Subcutaneous abdominal adipose tissue (tissue), 5 donors: Measurements from ENCODE around the gene AFAP1.

ENCODE experiments used
- H3K27ac ChIP-seq: one replicate; pipeline ENCODE4 v1.7.0; 2013; ENCODE audit warnings: low read depth, mild to moderate bottlenecking, inconsistent platforms, low read length, moderate library complexity
- H3K27me3 ChIP-seq, 5 donors: one replicate each; pipeline ENCODE4 v1.7.0; 2013; ENCODE audit warnings: low read length in 5 of 5, inconsistent platforms in 1 of 5; ENCODE audit not compliant: control insufficient read depth in 5 of 5, insufficient read depth in 4 of 5
- H3K36me3 ChIP-seq, 5 donors: one replicate each; pipeline ENCODE4 v1.7.0; 2013; ENCODE audit warnings: low read length in 5 of 5; ENCODE audit not compliant: control insufficient read depth in 5 of 5, insufficient read depth in 5 of 5
- H3K4me1 ChIP-seq, 5 donors: one replicate each; pipeline ENCODE4 v1.7.0; 2013; ENCODE audit warnings: low read length in 5 of 5, mild to moderate bottlenecking in 3 of 5, moderate library complexity in 1 of 5; ENCODE audit not compliant: control insufficient read depth in 5 of 5, insufficient read depth in 5 of 5
- H3K4me3 ChIP-seq, 5 donors: one replicate each; pipeline ENCODE4 v1.7.0; 2013; ENCODE audit warnings: low read length in 5 of 5, low read depth in 1 of 5
- H3K9ac ChIP-seq, 5 donors: one replicate each; pipeline ENCODE4 v1.7.0; 2013; ENCODE audit warnings: low read length in 5 of 5, mild to moderate bottlenecking in 4 of 5, moderate library complexity in 3 of 5
- H3K9me3 ChIP-seq, 5 donors: one replicate each; pipeline ENCODE4 v1.7.0; 2013; ENCODE audit warnings: low read length in 5 of 5; ENCODE audit not compliant: control insufficient read depth in 5 of 5
- donor health status: healthy.
- donor health status: healthy.
- donor health status: healthy.
- donor health status: healthy.
- donor health status: healthy.

AFAP1 gene

DNA sequence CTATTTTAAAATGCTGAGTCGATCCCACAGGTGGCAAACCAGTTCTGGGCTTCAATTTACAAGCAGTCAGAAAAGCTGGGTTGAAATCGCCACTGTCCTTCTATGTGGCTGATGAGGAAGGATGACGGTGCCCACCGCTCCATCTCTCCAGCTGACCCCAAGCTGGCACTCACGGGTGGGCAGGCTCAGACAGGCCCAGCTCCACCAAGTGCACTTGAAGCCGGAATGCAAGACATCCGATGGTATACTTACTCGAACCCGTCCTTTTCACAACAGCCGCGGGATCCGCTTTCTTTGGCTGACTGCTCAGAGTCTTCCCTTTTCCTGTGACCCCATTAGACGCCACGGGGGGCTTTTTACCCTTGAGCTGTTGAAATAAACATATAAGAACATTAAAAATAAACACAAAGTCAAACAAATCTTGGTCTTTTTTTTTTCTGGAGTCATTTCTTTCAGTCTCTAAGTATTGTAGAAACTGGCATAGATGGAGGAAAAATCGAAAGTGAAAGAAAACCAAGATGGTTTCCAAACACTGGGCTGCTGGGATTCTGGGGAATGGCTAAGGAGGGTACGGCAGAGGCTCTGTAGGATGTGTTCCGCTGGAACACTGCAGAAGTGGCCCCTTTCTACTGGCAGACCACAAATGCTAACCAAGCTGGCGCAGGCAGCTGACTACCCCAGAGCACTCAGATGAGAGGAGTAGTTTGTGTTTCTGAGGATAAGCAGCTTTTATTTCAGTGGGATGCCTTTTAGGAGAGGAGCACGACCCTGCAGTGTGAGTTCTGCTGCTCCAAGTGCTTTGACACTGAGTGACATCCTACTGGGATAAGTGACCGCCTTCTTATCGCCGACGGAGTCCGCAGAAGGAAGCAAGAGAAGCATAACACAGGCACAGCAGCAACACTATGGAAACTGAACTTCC lies 160.9 kb downstream of the AFAP1 start:
- Histone ChIP-seq H3K27me3 (no peaks in the 10 kb centered on the region), H3K9ac (no peak overlapping the region), H3K36me3 (peaks cover 0 to 39% (median 37%) of the 10 kb centered on the region in 5 donors), H3K9me3 (no peaks in the 10 kb centered on the region), H3K27ac (no peak overlapping the region), H3K4me1 (peaks cover 15 to 43% (median 40%) of the 10 kb centered on the region in 5 donors), H3K4me3 (peak overlapping the region in 1 of 5 donors; percentile 9)

DNA sequence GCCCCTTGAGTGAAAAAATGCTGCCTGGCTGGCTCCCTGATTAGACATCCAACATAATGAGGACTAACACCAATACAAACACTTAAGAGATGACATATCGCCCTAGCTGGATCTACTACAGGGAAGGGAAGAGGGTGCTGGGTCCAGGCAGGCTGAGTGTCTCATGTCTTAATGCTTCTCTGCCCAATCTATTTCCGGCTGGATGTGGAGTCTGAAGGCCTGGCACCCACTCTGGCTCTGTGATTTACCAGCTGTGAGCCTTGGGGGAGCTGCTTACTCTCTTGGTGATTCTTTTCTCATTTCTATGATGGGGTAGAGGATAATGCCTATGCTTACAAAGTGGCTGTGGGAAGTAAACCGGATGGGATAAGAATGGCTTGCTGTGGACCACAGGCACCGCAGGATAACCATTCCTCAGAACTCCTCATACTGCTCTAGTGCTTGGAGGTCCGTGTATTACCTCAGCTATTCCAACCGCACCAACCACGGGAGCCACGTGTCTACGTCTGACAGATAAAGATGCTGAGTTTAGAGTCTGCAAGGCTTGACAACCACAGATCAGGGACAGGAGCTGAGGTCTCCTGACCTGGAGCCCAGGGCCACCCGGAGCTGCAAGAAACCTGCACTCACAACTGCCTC lies 161.7 kb downstream of the AFAP1 start:
- no peaks in the 10 kb centered on the region for H3K9me3 ChIP-seq
- no peak overlapping the region for H3K9ac ChIP-seq
- peaks cover 0 to 43% (median 42%) of the 10 kb centered on the region in 5 donors for H3K36me3 ChIP-seq
- no peak overlapping the region for H3K4me3 ChIP-seq
- peaks cover 15 to 43% (median 40%) of the 10 kb centered on the region in 5 donors for H3K4me1 ChIP-seq
- no peak overlapping the region for H3K27ac ChIP-seq
- H3K27me3 ChIP-seq = no peaks in the 10 kb centered on the region

DNA sequence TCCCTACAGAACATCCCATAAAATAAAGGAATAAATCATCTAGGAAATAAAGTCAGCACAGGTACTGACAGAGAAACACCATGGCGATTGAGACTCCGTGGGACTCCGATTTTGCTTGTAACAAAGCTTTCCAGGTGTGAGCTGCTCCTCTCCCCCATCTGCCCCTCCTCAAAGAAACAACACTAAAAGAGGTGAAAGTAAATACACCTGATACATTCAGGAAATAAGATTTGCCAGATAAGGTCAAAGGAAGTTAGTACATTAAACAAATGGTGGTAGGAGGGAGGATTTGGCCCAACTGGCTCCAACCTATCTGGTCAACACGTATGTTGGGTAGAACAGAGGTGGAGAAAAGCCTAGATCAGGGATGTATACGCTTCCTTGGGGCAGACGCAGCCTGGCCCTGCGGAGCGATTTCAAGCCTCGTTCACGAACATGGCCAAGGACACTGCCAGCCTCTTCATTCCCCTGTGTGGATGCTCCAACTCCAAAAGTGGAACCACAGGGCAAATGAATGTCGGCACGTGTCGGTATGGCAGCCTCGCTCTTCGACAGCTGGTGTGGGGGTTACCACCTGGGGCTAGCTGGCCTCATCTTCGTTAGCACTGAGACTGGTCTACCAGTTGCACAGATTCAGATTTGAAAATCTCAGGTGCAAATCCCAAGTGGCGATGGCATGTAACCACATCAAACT lies 162.5 kb downstream of the AFAP1 start:
- Histone ChIP-seq H3K4me1 (peaks cover 15 to 38% (median 34%) of the 10 kb centered on the region in 5 donors), H3K4me3 (no peak overlapping the region), H3K27me3 (no peaks in the 10 kb centered on the region), H3K27ac (no peak overlapping the region), H3K9ac (no peak overlapping the region), H3K36me3 (peaks cover 2 to 51% (median 50%) of the 10 kb centered on the region in 5 donors), H3K9me3 (no peaks in the 10 kb centered on the region)

DNA sequence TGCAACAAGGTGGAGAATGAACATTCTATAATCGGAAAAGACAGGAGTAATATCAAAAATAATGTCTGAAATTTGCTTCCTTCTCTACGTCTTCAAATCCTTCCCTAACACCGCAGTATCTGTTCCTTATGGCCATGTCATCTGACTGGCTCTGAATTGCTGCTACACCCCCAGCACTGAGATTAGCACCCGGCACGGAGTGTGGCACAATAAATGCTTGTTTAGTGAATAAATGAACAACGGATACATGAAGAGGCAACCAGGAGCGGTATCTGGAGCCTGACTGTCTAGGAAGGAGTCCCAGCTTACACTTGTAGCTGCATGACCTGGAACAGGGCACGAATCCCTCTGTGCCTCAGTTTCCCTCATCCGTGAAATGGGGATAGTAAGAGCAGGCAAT lies 164.3 kb downstream of the AFAP1 start:
- Histone ChIP-seq H3K4me1 (peaks cover 5 to 21% (median 17%) of the 10 kb centered on the region in 5 donors), H3K9ac (no peak overlapping the region), H3K27ac (no peak overlapping the region), H3K4me3 (no peak overlapping the region), H3K36me3 (peaks cover 3 to 64% (median 62%) of the 10 kb centered on the region in 5 donors), H3K27me3 (no peaks in the 10 kb centered on the region), H3K9me3 (no peaks in the 10 kb centered on the region)

DNA sequence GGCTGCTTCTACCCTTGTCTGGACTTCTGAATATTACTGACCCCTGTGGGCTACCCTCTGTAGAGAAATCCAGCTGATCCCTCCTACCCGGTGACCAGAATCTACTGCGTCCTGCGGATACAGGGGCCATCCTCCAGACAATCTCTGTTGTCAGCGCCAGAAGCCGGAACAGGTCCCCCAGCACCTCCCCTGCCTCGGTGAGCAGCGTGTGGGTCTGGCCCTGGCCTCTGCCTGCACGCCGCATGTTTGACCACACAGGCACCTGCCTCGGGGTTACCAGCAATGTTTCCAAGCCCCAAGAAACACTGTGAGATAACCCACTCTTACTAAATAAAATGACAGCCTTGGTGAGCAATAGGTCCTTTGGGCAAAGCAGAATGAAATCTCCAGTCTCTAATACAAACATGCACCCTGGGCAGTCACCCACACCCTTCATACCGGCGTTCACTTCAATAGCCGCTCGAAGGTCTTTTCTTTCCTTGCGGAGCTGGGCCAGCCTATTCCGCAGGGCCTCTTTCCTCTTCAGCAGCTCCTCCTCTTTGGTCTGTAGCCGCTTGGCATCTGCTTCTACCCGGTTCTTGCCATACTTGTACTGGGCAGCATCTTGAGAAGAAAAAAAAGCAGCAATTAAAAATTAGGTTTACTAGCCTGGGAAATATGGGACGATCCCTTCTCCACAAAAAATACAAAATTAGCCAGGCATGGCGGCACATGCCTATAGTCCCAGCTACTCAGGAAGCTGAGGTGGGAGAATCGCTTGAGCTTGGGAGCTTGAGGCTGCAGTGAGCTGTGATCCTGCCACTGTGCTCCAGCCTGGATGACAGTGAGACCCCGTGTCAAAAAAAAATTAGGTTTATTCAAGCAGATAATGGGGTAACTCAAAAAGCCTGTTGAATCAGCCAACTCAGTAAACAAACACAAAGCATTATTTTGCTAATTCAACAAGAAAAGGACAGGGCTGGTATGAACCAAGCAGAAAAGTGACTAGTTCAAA lies 165.1 kb downstream of the AFAP1 start:
- Histone ChIP-seq H3K9ac (no peak overlapping the region), H3K4me3 (no peak overlapping the region), H3K9me3 (no peaks in the 10 kb centered on the region), H3K4me1 (peaks cover 5 to 20% (median 9%) of the 10 kb centered on the region in 5 donors), H3K27ac (no peak overlapping the region), H3K27me3 (no peaks in the 10 kb centered on the region), H3K36me3 (peaks cover 3 to 70% (median 67%) of the 10 kb centered on the region in 5 donors)

DNA sequence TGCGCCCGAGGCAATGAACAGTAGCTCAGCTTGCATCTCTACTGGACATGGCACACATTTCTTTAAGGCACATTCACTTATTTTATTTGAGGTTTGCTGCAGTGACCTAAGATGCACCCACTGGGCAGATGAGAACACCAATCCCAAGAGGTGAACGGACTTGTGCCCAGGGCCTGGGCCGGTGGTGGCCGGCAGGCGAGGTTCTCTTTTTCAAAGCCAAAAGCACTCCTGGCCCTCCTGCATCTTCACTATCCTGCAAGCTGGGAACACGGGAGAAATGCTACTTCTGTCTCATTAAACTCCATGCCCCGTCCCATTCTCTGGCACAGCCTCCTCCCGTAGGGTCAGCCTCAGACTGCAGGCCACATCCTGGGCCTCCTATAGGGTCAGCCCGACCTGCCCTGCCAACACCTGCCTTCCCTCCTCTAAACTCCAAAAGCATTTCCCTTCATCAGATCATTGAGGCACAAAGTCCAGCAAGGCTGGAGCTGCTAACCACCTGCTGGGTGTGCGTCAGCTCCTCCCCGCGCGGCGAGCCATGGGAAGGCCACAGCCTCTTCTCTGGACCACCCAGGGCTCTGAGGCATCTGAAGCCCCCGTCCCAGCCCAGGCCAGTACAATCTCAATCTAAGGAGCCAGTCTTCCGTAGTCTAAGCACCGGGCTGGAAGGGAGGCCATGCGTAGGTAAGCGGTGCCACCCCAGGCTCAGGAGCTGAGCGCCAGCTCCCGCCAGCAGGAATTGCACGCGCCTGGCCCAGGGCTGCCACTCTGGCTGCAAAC lies 166.1 kb downstream of the AFAP1 start:
- H3K9me3 ChIP-seq = no peaks in the 10 kb centered on the region
- peaks cover 3 to 77% (median 75%) of the 10 kb centered on the region in 5 donors for H3K36me3 ChIP-seq
- H3K4me1 ChIP-seq = peaks cover 0 to 15% (median 4%) of the 10 kb centered on the region in 5 donors
- no peak overlapping the region for H3K4me3 ChIP-seq
- no peaks in the 10 kb centered on the region for H3K27me3 ChIP-seq
- no peak overlapping the region for H3K27ac ChIP-seq
- H3K9ac ChIP-seq = no peak overlapping the region

DNA sequence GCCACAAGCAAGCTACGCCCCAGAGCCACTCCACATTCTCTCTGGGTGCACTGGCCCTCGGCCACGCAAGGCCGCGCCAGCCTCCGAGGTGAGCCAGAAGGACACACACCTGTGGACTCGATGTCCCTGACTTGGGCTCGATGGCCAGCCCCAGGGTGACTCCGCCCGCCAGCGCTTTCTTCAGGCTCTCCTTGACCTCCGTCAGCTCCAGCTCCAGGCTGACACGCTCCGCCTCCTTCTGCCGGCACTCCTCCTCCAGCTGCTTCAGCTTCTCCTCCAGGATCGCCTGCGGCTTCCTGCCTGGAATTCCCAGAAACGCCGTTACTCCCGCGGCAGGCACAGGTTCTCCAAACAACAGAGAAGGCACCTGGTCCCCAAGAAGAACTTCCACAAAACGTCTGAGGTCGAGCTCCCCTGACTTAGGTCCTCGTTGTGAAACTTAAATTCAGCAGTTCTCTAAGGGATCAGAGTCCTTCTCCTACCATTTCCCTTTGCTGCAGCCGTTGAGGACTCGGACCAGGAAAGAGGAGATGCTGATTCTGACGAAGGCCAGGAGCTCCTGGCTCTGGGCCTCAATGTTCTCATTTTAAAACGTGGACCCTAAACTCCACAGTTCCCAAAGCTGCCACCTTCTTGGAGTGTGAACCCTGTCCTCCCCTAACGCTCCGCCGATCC lies 166.8 kb downstream of the AFAP1 start:
- H3K27ac ChIP-seq = no peak overlapping the region
- no peaks in the 10 kb centered on the region for H3K9me3 ChIP-seq
- H3K4me1 ChIP-seq = peaks cover 0 to 15% (median 4%) of the 10 kb centered on the region in 5 donors
- peaks cover 3 to 77% (median 73%) of the 10 kb centered on the region in 5 donors for H3K36me3 ChIP-seq
- no peaks in the 10 kb centered on the region for H3K27me3 ChIP-seq
- no peak overlapping the region for H3K4me3 ChIP-seq
- H3K9ac ChIP-seq = no peak overlapping the region

DNA sequence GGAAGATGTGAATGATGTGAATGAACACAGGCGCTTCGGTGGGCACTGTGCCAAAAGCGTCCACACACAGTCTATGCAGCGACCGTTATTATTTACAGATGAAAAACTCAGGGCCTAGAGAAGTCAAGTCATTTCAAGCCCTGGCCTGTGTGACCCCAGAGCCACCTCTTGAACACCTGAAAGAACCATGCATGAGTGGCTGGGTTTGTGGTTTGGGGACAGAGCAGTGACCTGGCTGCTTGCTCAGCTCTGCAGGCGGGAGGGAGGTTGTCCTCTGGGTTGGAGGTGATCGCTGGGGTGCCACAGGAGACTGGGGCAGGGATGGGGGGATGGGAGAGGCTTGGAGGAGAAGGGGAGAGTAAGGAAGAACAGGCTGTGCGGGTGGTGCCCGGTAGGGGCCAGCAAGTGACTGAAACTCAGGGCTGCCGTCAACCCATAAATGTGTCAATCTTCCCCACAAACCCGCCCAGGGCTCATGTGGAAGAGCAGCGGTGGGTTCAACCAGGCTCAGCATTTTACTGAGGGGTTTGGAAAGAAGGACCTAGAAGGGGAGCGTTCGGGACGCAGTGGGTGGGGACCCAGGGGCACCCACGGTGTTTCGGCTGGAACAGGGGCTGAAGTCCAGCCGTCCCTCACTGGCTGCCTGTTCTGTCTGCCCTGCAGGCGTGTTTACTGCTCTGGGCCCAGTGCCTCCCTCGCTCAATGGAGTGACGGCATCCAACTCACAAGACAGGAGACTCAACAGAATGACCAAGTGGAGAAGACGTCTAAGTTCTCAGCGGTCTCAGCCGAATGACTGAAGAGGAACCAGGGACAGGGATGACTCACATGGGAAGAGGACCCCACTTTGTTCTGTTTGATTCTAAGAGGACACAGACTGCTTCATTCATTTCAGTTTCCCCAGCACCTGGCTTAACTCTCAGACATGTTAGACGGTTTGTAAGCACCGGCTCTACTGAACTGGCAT lies 167.8 kb downstream of the AFAP1 start:
- Histone ChIP-seq H3K36me3 (peaks cover 3 to 76% (median 73%) of the 10 kb centered on the region in 5 donors), H3K9ac (no peak overlapping the region)

More for the DNA sequence above, 167.8 kb downstream of the AFAP1 start:
- no peaks in the 10 kb centered on the region for H3K27me3 ChIP-seq
- no peak overlapping the region for H3K27ac ChIP-seq
- no peaks in the 10 kb centered on the region for H3K9me3 ChIP-seq
- no peak overlapping the region for H3K4me3 ChIP-seq
- peaks cover 0 to 15% (median 5%) of the 10 kb centered on the region in 5 donors for H3K4me1 ChIP-seq
